ENCODE measurements around the gene RSPH4A.
"Not testable (repeated sequence)": the region's sequence is repeated elsewhere in the genome, so short reads cannot be mapped to it uniquely, and the experiment has no call there.

RSPH4A gene

DNA sequence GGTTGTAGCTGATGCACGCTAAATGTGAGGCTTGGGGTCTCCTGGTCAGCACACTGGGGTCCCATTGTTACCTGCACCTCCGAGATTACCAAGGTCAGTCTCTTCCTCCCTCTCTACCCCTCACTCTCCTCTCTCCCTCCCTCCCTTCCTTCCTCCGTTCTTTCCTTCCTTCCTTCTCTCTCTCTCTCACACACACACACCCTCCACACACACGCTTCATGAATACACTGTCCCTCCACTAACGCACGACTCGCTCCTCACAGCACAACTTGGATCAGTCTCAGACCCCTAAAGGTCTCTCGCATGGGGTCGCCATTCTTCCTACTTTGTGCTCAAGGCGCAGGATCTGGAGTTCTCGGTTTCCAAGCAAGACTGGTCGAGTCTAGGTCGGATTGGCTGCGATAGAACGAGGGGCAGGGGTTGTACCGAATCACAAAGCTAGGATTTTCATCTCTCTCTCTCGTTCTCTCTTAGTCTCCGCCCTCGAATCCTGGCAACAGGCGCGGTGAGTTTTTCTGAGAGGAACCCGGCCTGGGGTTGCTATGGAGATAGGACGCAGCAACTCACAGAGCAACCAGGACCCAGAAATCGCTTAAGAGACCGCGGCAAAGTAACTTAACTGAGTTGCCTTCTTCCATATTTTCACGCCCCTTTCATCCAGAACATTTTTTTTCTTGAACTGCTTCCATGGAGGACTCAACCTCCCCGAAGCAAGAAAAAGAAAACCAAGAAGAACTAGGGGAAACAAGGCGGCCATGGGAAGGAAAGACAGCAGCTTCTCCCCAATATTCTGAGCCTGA, at the start of gene RSPH4A:
TSS of gene RSPH4A (plus strand) at position 543 of the 800 bp plus-strand sequence. CDS start at position 688, 145 bp downstream.
- peak; percentile 89 for DNase-seq

- DNase-seq = no peak
Observed at GRCh38 chr6:116568111-116568510, 48.2 kb upstream of the RSPH4A start.

GRCh38 chr6:116568821-116569755, 47.2 kb upstream of the RSPH4A start:
- no peak for DNase-seq

GRCh38 chr6:116570856-116571682, 45.2 kb upstream of the RSPH4A start, which contains the start of gene RWDD1:
TSS of gene RWDD1 (plus strand) at chr6:116571504. CDS start at chr6:116571583, 79 bp downstream.
- DNase-seq = peak; percentile 97

GRCh38 chr6:116571683-116572000, 44.6 kb upstream of the RSPH4A start:
- DNase-seq = no peak

- DNase-seq = peak; percentile 5
Observed at GRCh38 chr6:116572162-116572561, 44.1 kb upstream of the RSPH4A start.

DNA sequence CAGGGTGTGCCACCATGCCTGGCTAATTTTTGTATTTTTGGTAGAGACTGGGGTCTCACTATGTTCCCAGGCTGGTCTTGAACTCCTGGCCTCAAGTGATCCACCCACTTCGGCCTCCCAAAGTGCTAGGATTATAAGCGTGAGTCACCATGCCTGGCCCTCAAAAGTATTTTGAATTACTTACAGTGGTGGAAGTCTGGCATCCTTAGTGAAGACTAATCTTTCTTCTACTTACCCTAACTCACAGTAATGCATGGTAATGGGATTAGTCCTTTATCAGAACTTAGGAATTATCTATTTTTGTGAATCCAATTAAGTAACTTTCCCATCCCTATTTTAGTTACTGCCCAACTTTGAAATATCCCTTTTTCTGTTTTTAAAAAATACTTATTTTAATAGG, 41.1 kb upstream of the RSPH4A start:
- DNase-seq = no peak

DNA sequence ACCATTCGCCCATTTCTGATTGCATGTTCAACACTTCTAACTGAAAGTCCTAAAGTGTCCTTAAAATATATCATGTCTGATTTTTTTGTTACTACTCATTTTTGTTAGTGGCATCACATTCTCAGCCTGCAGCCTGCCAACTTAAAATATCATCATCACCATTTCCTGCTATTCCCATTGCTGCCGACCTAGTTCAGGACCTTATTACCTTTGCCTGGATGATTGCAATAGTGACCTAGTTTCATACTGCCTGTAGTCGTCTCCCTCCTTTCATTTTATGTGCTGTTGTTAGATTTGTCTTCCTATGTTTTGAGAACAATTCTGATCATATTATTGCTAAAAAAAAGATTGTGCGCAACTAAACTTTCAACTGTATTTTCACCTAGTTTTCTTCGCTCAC, 38.8 kb upstream of the RSPH4A start:
- no peak for DNase-seq

- no peak for DNase-seq
Observed at GRCh38 chr6:116578335-116578734, 37.9 kb upstream of the RSPH4A start.

GRCh38 chr6:116579143-116579542, 37.1 kb upstream of the RSPH4A start:
- DNase-seq = no peak

DNA sequence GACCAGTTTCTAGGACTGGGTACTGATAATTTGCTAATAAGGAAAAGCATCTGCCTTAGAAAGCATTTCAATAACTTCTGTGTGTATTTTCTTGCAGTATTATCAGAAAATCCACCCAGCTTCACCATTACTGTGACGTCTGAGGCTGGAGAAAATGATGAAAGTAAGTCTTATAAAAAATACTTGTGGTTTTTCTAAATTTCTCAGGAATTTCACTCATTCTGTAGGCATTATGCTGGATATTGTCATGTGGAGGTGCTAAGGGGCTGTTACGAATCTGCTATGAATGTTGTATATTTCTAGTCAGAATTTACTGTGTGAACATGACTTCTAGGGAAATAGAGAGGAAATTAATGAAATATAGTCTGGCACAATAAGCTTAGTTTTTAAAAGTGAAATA, 36.1 kb upstream of the RSPH4A start:
- no peak for DNase-seq

GRCh38 chr6:116586276-116586675, 30.0 kb upstream of the RSPH4A start:
- no peak for DNase-seq

GRCh38 chr6:116586738-116587137, 29.5 kb upstream of the RSPH4A start:
- DNase-seq = no peak

DNA sequence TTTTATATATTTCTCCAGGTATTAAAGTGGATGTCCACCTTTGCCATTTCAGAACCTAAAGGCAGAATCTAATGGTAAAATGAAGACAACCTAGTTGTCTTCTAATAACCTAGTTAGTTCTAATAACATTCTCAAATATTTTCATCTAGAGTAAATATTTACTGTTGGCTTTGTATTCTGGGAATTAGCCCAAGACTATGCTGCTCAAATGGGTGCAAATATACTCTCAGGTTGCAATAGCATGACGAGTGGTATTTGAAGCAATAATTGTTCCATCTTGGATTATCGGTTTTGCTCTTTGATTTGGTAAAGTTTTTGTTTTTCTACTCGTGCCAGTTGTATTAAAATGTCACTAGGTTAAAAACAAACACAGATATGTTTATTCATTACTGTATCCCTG, 21.0 kb upstream of the RSPH4A start:
- no peak for DNase-seq

GRCh38 chr6:116596815-116597214, 19.5 kb upstream of the RSPH4A start:
- no peak for DNase-seq

DNA sequence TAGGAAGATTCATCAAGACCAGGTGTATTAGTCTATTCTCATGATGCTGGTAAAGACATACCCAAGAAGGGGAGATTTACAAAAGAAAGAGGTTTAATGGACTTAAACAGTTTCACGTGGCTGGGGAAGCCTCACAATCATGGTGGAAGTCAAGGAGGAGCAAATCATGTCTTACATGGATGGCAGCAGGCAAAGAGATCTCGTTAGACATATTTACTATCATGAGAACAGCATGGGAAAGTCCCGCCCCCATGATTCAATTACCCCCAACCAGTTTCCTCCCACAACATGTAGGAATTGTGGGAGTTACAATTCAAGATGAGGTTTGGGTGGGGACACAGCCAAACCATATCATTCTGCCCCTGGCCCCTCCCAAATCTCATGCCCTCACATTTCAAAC, 12.4 kb upstream of the RSPH4A start:
- not testable (repeated sequence) for DNase-seq

- not testable (repeated sequence) for DNase-seq
Observed at GRCh38 chr6:116604868-116605267, 11.4 kb upstream of the RSPH4A start.

DNA sequence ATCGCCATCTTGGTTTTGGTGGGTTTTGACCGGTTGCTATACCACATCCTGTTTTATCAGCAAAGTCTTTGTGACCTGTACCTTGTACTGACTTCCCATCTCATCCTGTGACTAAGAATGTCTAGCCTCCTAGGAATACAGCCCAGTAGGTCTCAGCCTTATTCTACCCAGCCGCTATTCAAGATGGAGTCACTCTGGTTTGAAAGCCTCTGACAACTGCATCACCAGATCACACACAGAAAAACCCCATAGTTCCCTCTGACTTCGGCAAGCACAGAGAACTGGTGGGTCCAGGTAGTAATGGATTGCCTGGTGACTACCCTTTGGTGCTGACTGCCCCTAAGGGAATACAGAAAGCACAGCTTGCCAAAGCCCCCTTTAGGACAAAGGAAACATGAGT, 10.3 kb upstream of the RSPH4A start:
- no peak for DNase-seq

DNA sequence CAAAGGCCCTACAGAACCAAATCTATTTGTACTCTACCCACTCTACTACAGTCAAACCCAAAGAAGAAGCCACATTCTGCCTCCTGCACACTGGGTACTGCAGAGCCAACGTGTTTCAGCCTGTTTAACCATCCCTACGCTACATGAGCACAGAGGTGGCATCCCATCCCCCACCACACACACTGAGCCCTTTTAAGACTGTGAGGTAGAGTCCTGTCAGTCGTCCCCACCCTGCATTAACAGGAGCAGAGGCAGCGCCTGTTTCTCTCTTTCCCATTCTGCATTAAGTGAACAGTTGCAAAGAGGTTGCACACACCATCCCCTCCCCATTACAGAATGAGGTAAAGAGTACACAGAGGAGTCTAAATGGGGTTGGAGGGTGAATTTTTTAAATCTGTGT, 5.2 kb upstream of the RSPH4A start:
- DNase-seq = no peak

GRCh38 chr6:116616737-116617053, 416 bp downstream of the RSPH4A start:
- DNase-seq = no peak

GRCh38 chr6:116624036-116624805, 7.9 kb downstream of the RSPH4A start:
- DNase-seq = no peak

GRCh38 chr6:116625872-116626271, 9.6 kb downstream of the RSPH4A start:
- DNase-seq = no peak
